GM23338 (cell line): ENCODE results near the gene HSPBAP1.
"Not testable (repeated sequence)": the region's sequence is repeated elsewhere in the genome, so short reads cannot be mapped to it uniquely, and the experiment has no call there.

Experiments used
- CREB1 ChIP-seq: fragments of 250-450 bp; sonication (Bioruptor Pico); IDR thresholded peaks from 2 replicates; pipeline ENCODE4 v1.5.0; 2020; ENCODE audit warnings: low read depth, mild to moderate bottlenecking, moderate library complexity
- CTCF ChIP-seq, 2 experiments: fragments of 200-600 bp in 1 of 2; sonication (generic) in 1 of 2; conservative IDR thresholded peaks; 2 replicates each; pipeline versions ENCODE4 v1.5.1 to v1.6.1; 2016 to 2017; ENCODE audit warnings: antibody characterized with exemption in 2 of 2, low read depth in 2 of 2, mild to moderate bottlenecking in 2 of 2, moderate library complexity in 1 of 2
- EZH2 ChIP-seq: fragments of 200-600 bp; sonication (generic); IDR thresholded peaks from one replicate; pipeline ENCODE4 v1.8.0; 2017; ENCODE audit warnings: antibody characterized with exemption, mild to moderate bottlenecking, low read depth; ENCODE audit not compliant: unreplicated experiment
- EZH2phosphoT487 ChIP-seq: fragments of 200-600 bp; sonication (generic); IDR thresholded peaks from one replicate; pipeline ENCODE4 v1.8.1; 2018; ENCODE audit warnings: antibody characterized with exemption; ENCODE audit not compliant: unreplicated experiment
- JUNB ChIP-seq: IDR thresholded peaks from one replicate; pipeline ENCODE4 v1.6.1; 2016; ENCODE audit warnings: antibody characterized with exemption; ENCODE audit not compliant: unreplicated experiment
- NANOG ChIP-seq: IDR thresholded peaks from 2 replicates; pipeline ENCODE4 v1.6.1; 2016; ENCODE audit warnings: antibody characterized with exemption, borderline replicate concordance
- POLR2AphosphoS5 ChIP-seq: IDR thresholded peaks from 2 replicates; pipeline ENCODE4 v1.6.1; 2016; ENCODE audit warnings: antibody characterized with exemption, low read depth
- STAT1 ChIP-seq: IDR thresholded peaks from one replicate; pipeline ENCODE4 v1.6.1; 2016; ENCODE audit warnings: antibody characterized with exemption; ENCODE audit not compliant: unreplicated experiment
- ZNF114 ChIP-seq: fragments of 250-450 bp; sonication (Bioruptor Pico); IDR thresholded peaks from 2 replicates; pipeline ENCODE4 v1.5.0; 2020; ENCODE audit warnings: mild to moderate bottlenecking, moderate library complexity
- ZNF331 ChIP-seq: fragments of 250-450 bp; sonication (Bioruptor Pico); IDR thresholded peaks from 2 replicates; pipeline ENCODE4 v1.5.0; 2020; ENCODE audit warnings: low read depth, mild to moderate bottlenecking, moderate library complexity
- ZNF462 ChIP-seq: fragments of 250-450 bp; sonication (Bioruptor Pico); IDR thresholded peaks from 2 replicates; pipeline ENCODE4 v1.5.0; 2020; ENCODE audit warnings: mild to moderate bottlenecking, moderate library complexity
- TF ChIP-seq, protein P1 (sequence below): IDR thresholded peaks from one replicate; pipeline ENCODE4 v1.6.1; 2018; ENCODE audit warnings: antibody characterized with exemption; ENCODE audit not compliant: unreplicated experiment
- TF ChIP-seq, protein P2 (sequence below): IDR thresholded peaks from 2 replicates; pipeline ENCODE4 v1.6.1; 2016; ENCODE audit warnings: antibody characterized with exemption

GRCh38 chr3:122732682-122733525, 60.7 kb downstream of the HSPBAP1 start:
- TF ChIP-seq, protein P1, sequence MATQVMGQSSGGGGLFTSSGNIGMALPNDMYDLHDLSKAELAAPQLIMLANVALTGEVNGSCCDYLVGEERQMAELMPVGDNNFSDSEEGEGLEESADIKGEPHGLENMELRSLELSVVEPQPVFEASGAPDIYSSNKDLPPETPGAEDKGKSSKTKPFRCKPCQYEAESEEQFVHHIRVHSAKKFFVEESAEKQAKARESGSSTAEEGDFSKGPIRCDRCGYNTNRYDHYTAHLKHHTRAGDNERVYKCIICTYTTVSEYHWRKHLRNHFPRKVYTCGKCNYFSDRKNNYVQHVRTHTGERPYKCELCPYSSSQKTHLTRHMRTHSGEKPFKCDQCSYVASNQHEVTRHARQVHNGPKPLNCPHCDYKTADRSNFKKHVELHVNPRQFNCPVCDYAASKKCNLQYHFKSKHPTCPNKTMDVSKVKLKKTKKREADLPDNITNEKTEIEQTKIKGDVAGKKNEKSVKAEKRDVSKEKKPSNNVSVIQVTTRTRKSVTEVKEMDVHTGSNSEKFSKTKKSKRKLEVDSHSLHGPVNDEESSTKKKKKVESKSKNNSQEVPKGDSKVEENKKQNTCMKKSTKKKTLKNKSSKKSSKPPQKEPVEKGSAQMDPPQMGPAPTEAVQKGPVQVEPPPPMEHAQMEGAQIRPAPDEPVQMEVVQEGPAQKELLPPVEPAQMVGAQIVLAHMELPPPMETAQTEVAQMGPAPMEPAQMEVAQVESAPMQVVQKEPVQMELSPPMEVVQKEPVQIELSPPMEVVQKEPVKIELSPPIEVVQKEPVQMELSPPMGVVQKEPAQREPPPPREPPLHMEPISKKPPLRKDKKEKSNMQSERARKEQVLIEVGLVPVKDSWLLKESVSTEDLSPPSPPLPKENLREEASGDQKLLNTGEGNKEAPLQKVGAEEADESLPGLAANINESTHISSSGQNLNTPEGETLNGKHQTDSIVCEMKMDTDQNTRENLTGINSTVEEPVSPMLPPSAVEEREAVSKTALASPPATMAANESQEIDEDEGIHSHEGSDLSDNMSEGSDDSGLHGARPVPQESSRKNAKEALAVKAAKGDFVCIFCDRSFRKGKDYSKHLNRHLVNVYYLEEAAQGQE = not testable (repeated sequence)
- not testable (repeated sequence) for TF ChIP-seq NANOG; CTCF (conservative IDR thresholded peaks at IDR 0.05; ENCODE audit: low read depth in 2 of 2); POLR2AphosphoS5; EZH2phosphoT487; EZH2; CREB1; JUNB; ZNF331 (CRISPR knock-in tag); ZNF114 (CRISPR knock-in tag); ZNF462 (CRISPR knock-in tag); STAT1
- TF ChIP-seq, protein P2, sequence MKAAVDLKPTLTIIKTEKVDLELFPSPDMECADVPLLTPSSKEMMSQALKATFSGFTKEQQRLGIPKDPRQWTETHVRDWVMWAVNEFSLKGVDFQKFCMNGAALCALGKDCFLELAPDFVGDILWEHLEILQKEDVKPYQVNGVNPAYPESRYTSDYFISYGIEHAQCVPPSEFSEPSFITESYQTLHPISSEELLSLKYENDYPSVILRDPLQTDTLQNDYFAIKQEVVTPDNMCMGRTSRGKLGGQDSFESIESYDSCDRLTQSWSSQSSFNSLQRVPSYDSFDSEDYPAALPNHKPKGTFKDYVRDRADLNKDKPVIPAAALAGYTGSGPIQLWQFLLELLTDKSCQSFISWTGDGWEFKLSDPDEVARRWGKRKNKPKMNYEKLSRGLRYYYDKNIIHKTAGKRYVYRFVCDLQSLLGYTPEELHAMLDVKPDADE = not testable (repeated sequence)
